ENCODE measurements around the gene STK40.

Gene STK40, protein sequence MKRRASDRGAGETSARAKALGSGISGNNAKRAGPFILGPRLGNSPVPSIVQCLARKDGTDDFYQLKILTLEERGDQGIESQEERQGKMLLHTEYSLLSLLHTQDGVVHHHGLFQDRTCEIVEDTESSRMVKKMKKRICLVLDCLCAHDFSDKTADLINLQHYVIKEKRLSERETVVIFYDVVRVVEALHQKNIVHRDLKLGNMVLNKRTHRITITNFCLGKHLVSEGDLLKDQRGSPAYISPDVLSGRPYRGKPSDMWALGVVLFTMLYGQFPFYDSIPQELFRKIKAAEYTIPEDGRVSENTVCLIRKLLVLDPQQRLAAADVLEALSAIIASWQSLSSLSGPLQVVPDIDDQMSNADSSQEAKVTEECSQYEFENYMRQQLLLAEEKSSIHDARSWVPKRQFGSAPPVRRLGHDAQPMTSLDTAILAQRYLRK

DNA sequence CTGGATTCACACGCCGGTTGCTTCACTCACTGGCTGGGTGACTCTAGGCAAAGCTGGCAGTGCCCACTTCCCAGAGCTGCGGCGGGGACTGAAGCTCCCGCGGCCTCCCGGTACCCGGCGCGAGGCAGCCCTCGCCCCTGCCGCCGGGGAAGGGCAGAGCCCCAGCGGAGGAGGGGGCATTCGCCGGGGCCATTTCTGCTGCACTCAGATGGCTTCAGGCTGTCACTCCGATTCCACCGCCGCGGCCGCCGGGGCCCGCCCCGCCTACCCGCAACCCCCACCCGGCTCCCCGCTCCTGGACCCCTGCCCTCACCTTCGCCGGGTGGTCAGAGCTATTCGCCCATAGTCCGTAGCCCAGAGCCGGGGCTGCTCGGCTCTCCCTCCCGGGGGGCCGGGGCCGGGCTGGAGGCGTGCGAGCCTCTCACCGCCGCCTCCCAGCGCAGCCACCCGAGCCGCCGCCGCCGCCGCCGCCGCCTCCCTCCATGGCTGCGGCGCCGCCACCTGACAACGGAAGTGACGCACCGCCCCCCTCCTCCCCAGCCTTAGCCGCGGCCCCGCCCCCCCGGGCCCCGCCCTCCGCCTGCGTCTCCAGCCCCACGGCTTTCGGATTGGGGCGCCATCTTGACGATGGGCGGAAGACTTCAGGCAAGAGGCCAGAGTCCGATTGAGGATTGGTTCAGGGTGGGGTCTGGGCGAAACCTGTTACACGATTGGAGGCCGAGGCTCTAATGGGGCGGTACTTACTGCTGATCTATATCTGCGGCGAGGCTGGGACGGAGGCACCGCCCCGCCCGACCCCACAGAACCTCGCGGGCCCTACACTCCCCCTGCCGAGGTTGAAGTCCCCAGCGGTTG is at the start of gene STK40:
STK40 (minus strand) TSS at position 515 of the 855 bp plus-strand sequence. CDS start 24,592 bp downstream, outside the sequence.
- H3K9ac ChIP-seq (ENCODE audit: low read length): peak within 1 kb of the TSS; percentile 93
- H3K36me3 ChIP-seq (ENCODE audit: control insufficient read depth, insufficient read depth, low read length): no peaks in the 10 kb centered on the region
- H3K4me3 ChIP-seq (ENCODE audit: low read length): peak within 1 kb of the TSS; percentile 89
- H3K27ac ChIP-seq (ENCODE audit: low read depth, low read length): peak within 1 kb of the TSS; percentile 98
- H3K27me3 ChIP-seq (ENCODE audit: control insufficient read depth, insufficient read depth, low read length): no peaks in the 10 kb centered on the region
- H3K4me1 ChIP-seq (ENCODE audit: control insufficient read depth, insufficient read depth, low read length): peaks cover 20% of the 10 kb centered on the region

DNA sequence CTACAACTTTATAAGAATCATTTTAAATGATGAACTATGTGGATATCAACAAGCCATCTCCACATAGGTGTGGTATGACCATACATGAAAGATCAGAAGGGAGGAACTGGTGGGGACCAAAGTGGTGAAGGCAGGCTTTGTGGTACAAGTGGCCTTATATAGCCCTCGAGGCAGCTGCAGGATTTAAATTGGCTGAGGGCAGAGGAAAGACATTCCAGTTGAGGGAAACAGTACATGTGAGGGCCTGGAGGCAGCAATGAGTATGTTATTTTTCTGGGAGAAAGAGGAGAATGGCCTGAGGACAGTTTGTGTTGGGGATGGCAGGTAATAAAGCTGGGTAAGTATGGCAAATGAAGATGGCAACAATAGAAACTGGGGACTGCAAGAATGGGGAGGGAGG is 47.4 kb upstream of the STK40 start:
- H3K27ac ChIP-seq (ENCODE audit: low read depth, low read length): no peak overlapping the region
- H3K9ac ChIP-seq (ENCODE audit: low read length): no peak overlapping the region
- H3K4me1 ChIP-seq (ENCODE audit: control insufficient read depth, insufficient read depth, low read length): no peaks in the 10 kb centered on the region
- H3K27me3 ChIP-seq (ENCODE audit: control insufficient read depth, insufficient read depth, low read length): no peaks in the 10 kb centered on the region
- H3K4me3 ChIP-seq (ENCODE audit: low read length): no peak overlapping the region
- H3K36me3 ChIP-seq (ENCODE audit: control insufficient read depth, insufficient read depth, low read length): no peaks in the 10 kb centered on the region

DNA sequence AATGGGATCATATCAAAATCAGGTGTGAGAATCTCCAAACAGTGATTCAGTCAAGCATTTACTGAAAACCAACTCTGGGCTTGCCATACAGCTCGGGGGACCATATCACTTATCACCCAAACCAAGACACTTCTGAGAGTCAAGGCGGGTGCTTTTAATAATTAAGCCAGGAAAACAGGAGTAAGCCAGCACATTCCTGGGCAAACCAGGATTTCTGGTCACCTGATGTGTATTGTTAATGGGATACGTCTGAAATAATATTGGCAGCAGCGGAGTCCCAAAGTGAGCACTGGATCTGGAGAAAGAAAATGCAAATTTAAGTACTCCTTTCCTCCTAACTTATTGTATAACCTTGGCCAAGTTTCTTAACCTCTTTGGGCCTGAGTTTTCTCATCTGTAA is 46.9 kb upstream of the STK40 start:
- Histone ChIP-seq H3K9ac (ENCODE audit: low read length) (no peak overlapping the region), H3K4me1 (ENCODE audit: control insufficient read depth, insufficient read depth, low read length) (no peaks in the 10 kb centered on the region), H3K36me3 (ENCODE audit: control insufficient read depth, insufficient read depth, low read length) (no peaks in the 10 kb centered on the region), H3K27ac (ENCODE audit: low read depth, low read length) (no peak overlapping the region), H3K4me3 (ENCODE audit: low read length) (no peak overlapping the region), H3K27me3 (ENCODE audit: control insufficient read depth, insufficient read depth, low read length) (no peaks in the 10 kb centered on the region)

GRCh38 chr1:36425791-36426190 is 40.1 kb upstream of the STK40 start:
- no peaks in the 10 kb centered on the region for H3K36me3 ChIP-seq (ENCODE audit: control insufficient read depth, insufficient read depth, low read length)

DNA sequence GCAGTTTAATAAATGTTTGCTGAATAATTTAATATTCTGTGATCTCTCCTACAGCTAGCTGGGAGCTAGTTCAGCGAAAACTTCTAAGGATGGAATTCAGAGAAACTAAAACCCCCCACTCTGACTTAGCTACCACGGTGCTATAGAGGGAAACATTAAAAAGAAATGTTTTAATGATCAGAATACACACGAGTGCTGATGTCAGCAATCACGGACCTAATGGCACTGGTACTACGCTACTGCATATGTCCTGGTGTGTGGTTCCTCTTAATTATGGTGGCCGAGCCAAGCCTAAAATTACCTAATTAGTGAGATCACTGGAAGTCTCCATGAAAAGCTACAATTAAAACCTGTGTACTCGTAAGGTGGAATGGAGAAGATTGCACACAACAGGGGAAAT is 35.9 kb upstream of the STK40 start:
- Histone ChIP-seq H3K4me1 (ENCODE audit: control insufficient read depth, insufficient read depth, low read length) (peaks cover 2% of the 10 kb centered on the region), H3K36me3 (ENCODE audit: control insufficient read depth, insufficient read depth, low read length) (no peaks in the 10 kb centered on the region), H3K9ac (ENCODE audit: low read length) (no peak overlapping the region)

More at GRCh38 chr1:36425791-36426190, 40.1 kb upstream of the STK40 start:
- Histone ChIP-seq H3K27me3 (ENCODE audit: control insufficient read depth, insufficient read depth, low read length) (no peaks in the 10 kb centered on the region), H3K27ac (ENCODE audit: low read depth, low read length) (no peak overlapping the region), H3K9ac (ENCODE audit: low read length) (no peak overlapping the region), H3K4me1 (ENCODE audit: control insufficient read depth, insufficient read depth, low read length) (no peaks in the 10 kb centered on the region), H3K4me3 (ENCODE audit: low read length) (no peak overlapping the region)

GRCh38 chr1:36420836-36421317 is 35.2 kb upstream of the STK40 start:
- no peaks in the 10 kb centered on the region for H3K27me3 ChIP-seq (ENCODE audit: control insufficient read depth, insufficient read depth, low read length)
- no peak overlapping the region for H3K4me3 ChIP-seq (ENCODE audit: low read length)
- peaks cover 2% of the 10 kb centered on the region for H3K4me1 ChIP-seq (ENCODE audit: control insufficient read depth, insufficient read depth, low read length)
- peak overlapping the region; percentile 10 for H3K9ac ChIP-seq (ENCODE audit: low read length)
- no peak overlapping the region for H3K27ac ChIP-seq (ENCODE audit: low read depth, low read length)
- no peaks in the 10 kb centered on the region for H3K36me3 ChIP-seq (ENCODE audit: control insufficient read depth, insufficient read depth, low read length)

More for the DNA sequence above, 35.9 kb upstream of the STK40 start:
- H3K27me3 ChIP-seq (ENCODE audit: control insufficient read depth, insufficient read depth, low read length): no peaks in the 10 kb centered on the region
- no peak overlapping the region for H3K4me3 ChIP-seq (ENCODE audit: low read length)
- no peak overlapping the region for H3K27ac ChIP-seq (ENCODE audit: low read depth, low read length)

- H3K9ac ChIP-seq (ENCODE audit: low read length): no peak overlapping the region
- no peaks in the 10 kb centered on the region for H3K36me3 ChIP-seq (ENCODE audit: control insufficient read depth, insufficient read depth, low read length)
- H3K27ac ChIP-seq (ENCODE audit: low read depth, low read length): no peak overlapping the region
These were observed 34.7 kb upstream of the STK40 start for GRCh38 chr1:36420409-36420808.

DNA sequence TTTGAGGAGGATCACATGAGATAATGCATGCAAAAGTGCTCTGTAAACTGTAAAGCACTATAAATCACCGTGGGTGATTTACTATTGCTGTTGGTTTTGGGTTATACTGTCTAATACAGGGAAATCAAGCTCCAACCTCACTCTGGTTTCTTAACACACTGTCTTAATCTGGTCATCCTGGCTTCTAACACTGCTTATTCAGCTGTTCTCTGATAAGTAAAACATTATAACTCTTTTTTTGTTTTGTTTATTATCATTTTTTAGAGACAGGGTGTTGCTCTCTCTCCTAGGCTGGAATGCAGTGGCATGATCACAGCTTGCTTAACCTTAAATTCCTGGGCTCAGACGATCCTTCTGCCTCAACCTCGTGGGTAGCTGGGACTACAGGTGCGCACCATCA is 33.8 kb upstream of the STK40 start:
- no peak overlapping the region for H3K9ac ChIP-seq (ENCODE audit: low read length)
- peaks cover 2% of the 10 kb centered on the region for H3K4me1 ChIP-seq (ENCODE audit: control insufficient read depth, insufficient read depth, low read length)
- no peak overlapping the region for H3K4me3 ChIP-seq (ENCODE audit: low read length)
- H3K36me3 ChIP-seq (ENCODE audit: control insufficient read depth, insufficient read depth, low read length): no peaks in the 10 kb centered on the region
- H3K27me3 ChIP-seq (ENCODE audit: control insufficient read depth, insufficient read depth, low read length): no peaks in the 10 kb centered on the region
- H3K27ac ChIP-seq (ENCODE audit: low read depth, low read length): no peak overlapping the region

More at GRCh38 chr1:36420409-36420808, 34.7 kb upstream of the STK40 start:
- no peak overlapping the region for H3K4me3 ChIP-seq (ENCODE audit: low read length)
- peaks cover 2% of the 10 kb centered on the region for H3K4me1 ChIP-seq (ENCODE audit: control insufficient read depth, insufficient read depth, low read length)
- H3K27me3 ChIP-seq (ENCODE audit: control insufficient read depth, insufficient read depth, low read length): no peaks in the 10 kb centered on the region

- Histone ChIP-seq H3K4me3 (ENCODE audit: low read length) (no peak overlapping the region), H3K36me3 (ENCODE audit: control insufficient read depth, insufficient read depth, low read length) (no peaks in the 10 kb centered on the region), H3K27me3 (ENCODE audit: control insufficient read depth, insufficient read depth, low read length) (no peaks in the 10 kb centered on the region), H3K27ac (ENCODE audit: low read depth, low read length) (no peak overlapping the region), H3K4me1 (ENCODE audit: control insufficient read depth, insufficient read depth, low read length) (peaks cover 2% of the 10 kb centered on the region), H3K9ac (ENCODE audit: low read length) (no peak overlapping the region)
These were observed 33.4 kb upstream of the STK40 start for GRCh38 chr1:36419140-36419539.

DNA sequence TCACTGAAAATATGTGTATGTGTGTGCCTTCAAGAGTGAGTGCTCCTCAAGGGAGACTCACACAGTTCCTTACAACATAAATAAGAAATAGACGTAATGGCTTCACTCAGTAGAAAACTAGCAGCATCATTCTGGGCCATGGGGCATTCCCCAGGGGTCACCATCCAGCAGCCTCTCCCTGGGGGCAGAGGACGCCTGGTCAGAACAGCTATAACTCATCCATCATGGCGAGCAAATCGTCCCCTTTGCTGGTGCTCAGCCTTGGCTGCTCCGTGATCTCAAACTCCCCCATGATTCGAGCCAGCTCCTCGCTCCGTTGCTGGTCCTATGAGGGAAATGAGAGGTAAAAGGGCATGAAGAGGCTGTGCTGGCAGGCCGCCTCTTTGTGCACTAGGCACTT is 32.2 kb upstream of the STK40 start:
- no peak overlapping the region for H3K9ac ChIP-seq (ENCODE audit: low read length)
- H3K4me1 ChIP-seq (ENCODE audit: control insufficient read depth, insufficient read depth, low read length): peaks cover 2% of the 10 kb centered on the region
- no peaks in the 10 kb centered on the region for H3K27me3 ChIP-seq (ENCODE audit: control insufficient read depth, insufficient read depth, low read length)
- H3K36me3 ChIP-seq (ENCODE audit: control insufficient read depth, insufficient read depth, low read length): no peaks in the 10 kb centered on the region
- H3K27ac ChIP-seq (ENCODE audit: low read depth, low read length): no peak overlapping the region
- no peak overlapping the region for H3K4me3 ChIP-seq (ENCODE audit: low read length)

- Histone ChIP-seq H3K4me1 (ENCODE audit: control insufficient read depth, insufficient read depth, low read length) (peaks cover 2% of the 10 kb centered on the region), H3K9ac (ENCODE audit: low read length) (no peak overlapping the region), H3K36me3 (ENCODE audit: control insufficient read depth, insufficient read depth, low read length) (no peaks in the 10 kb centered on the region), H3K4me3 (ENCODE audit: low read length) (no peak overlapping the region), H3K27ac (ENCODE audit: low read depth, low read length) (no peak overlapping the region), H3K27me3 (ENCODE audit: control insufficient read depth, insufficient read depth, low read length) (no peaks in the 10 kb centered on the region)
These were observed 30.1 kb upstream of the STK40 start for GRCh38 chr1:36415661-36416326.

DNA sequence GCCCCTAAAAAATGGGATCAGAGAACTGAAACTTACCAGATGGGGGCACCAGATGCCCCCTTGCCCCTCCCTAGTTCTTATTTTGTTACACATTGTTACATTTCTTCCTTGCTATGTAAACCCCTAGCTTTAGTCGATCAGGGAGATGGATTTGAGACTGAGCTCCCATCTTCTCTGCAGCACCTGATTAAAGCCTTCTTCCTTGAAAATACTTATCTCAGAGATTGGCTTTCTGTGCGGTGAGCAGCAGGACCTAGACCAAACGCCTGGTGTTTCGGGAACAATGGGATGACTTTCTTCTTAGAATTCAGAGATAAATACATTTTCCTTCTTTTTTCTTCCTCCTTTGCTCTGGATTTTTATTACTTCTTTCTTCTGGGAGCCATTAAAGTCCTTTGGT is 28.7 kb upstream of the STK40 start:
- Histone ChIP-seq H3K27ac (ENCODE audit: low read depth, low read length) (no peak overlapping the region), H3K27me3 (ENCODE audit: control insufficient read depth, insufficient read depth, low read length) (no peaks in the 10 kb centered on the region), H3K9ac (ENCODE audit: low read length) (no peak overlapping the region), H3K4me1 (ENCODE audit: control insufficient read depth, insufficient read depth, low read length) (no peaks in the 10 kb centered on the region), H3K36me3 (ENCODE audit: control insufficient read depth, insufficient read depth, low read length) (no peaks in the 10 kb centered on the region), H3K4me3 (ENCODE audit: low read length) (no peak overlapping the region)

Measured in rectal smooth muscle tissue (tissue), 1 donor.